Measurements from ENCODE around the gene PERM1. TPM values are rescaled to one million over a fixed set of nuclear protein-coding genes. Genes with fewer than 3 reads are reported as not detected.

PERM1 gene
- total RNA-seq, 4 donors from 2014 or later, result 0.94 TPM; not detected in 3

GRCh38 chr1:950881-951280 lies 31.0 kb downstream of the PERM1 start:
- TF ChIP-seq CTCF (IDR thresholded peaks at IDR 0.05; ENCODE audit: low read depth), result no peak

- no peak for TF ChIP-seq CTCF (IDR thresholded peaks at IDR 0.05; ENCODE audit: low read depth)
These were observed 31.6 kb downstream of the PERM1 start for GRCh38 chr1:950268-950667.

GRCh38 chr1:947958-948357 lies 33.9 kb downstream of the PERM1 start:
- TF ChIP-seq CTCF (IDR thresholded peaks at IDR 0.05; ENCODE audit: low read depth), result no peak

GRCh38 chr1:945688-946556 lies 36.0 kb downstream of the PERM1 start:
- no peak for TF ChIP-seq CTCF (IDR thresholded peaks at IDR 0.05; ENCODE audit: low read depth)

GRCh38 chr1:944341-945325 lies 37.3 kb downstream of the PERM1 start:
- no peak for TF ChIP-seq CTCF (IDR thresholded peaks at IDR 0.05; ENCODE audit: low read depth)

- TF ChIP-seq CTCF (IDR thresholded peaks at IDR 0.05; ENCODE audit: low read depth), result no peak
These were observed 38.1 kb downstream of the PERM1 start for GRCh38 chr1:943545-944340.
